Parathyroid adenoma (tissue), 2 donors: Measurements from ENCODE around the gene USH1C.
A peak's percentile ranks its signal among the peaks of the same experiment; 100 is the strongest.

Experiments used
- H2AFZ ChIP-seq: fragments of 300-600 bp; sonication (generic); one replicate; pipeline ENCODE4 v1.7.0; 2017; ENCODE audit warnings: antibody characterized with exemption, mild to moderate bottlenecking
- H3K27ac ChIP-seq: fragments of 300-600 bp; sonication (generic); one replicate; pipeline ENCODE4 v1.7.0; 2017
- H3K27me3 ChIP-seq: fragments of 300-600 bp; sonication (generic); one replicate; pipeline ENCODE4 v1.7.0; 2017; ENCODE audit warnings: low read length; ENCODE audit not compliant: control insufficient read depth, insufficient read depth
- H3K36me3 ChIP-seq: fragments of 300-600 bp; sonication (generic); one replicate; pipeline ENCODE4 v1.7.0; 2017; ENCODE audit warnings: low read length; ENCODE audit not compliant: control insufficient read depth, insufficient read depth
- H3K4me1 ChIP-seq: fragments of 300-600 bp; sonication (generic); one replicate; pipeline ENCODE4 v1.7.0; 2017; ENCODE audit warnings: control low read depth
- H3K4me2 ChIP-seq: fragments of 300-600 bp; sonication (generic); one replicate; pipeline ENCODE4 v1.7.0; 2017; ENCODE audit warnings: low read length
- H3K4me3 ChIP-seq: fragments of 300-600 bp; sonication (generic); one replicate; pipeline ENCODE4 v1.7.0; 2017; ENCODE audit warnings: low read depth, low read length
- H3K79me2 ChIP-seq: fragments of 300-600 bp; sonication (generic); one replicate; pipeline ENCODE4 v1.7.0; 2017; ENCODE audit warnings: control low read depth
- H3K9ac ChIP-seq: fragments of 300-600 bp; sonication (generic); one replicate; pipeline ENCODE4 v1.7.0; 2017; ENCODE audit warnings: mild to moderate bottlenecking
- H3K9me3 ChIP-seq: fragments of 300-600 bp; sonication (generic); one replicate; pipeline ENCODE4 v1.7.0; 2017; ENCODE audit warnings: low read length; ENCODE audit not compliant: control insufficient read depth
- CTCF ChIP-seq: fragments of 300-600 bp; sonication (generic); IDR thresholded peaks from one replicate; pipeline ENCODE4 v1.7.0; 2017; ENCODE audit warnings: antibody characterized with exemption, mild to moderate bottlenecking
- donor health status: primary hyperparathyroidism.

USH1C gene

GRCh38 chr11:17507773-17508172 lies 36.4 kb downstream of the USH1C start:
- Histone ChIP-seq H3K9me3 (no peaks in the 10 kb centered on the region), H3K9ac (no peak overlapping the region), H3K4me2 (no peak overlapping the region), H3K36me3 (no peaks in the 10 kb centered on the region), H3K79me2 (no peaks in the 10 kb centered on the region), H3K4me3 (no peak overlapping the region), H3K27ac (no peak overlapping the region), H3K27me3 (no peaks in the 10 kb centered on the region), H2AFZ (no peak overlapping the region), H3K4me1 (no peaks in the 10 kb centered on the region)
- TF ChIP-seq CTCF, result no peak

GRCh38 chr11:17506942-17507341 lies 37.3 kb downstream of the USH1C start:
- H3K4me3 ChIP-seq, result no peak overlapping the region
- no peak overlapping the region for H2AFZ ChIP-seq
- H3K9me3 ChIP-seq, result no peaks in the 10 kb centered on the region
- H3K36me3 ChIP-seq, result no peaks in the 10 kb centered on the region
- TF ChIP-seq CTCF, result no peak
- no peaks in the 10 kb centered on the region for H3K4me1 ChIP-seq
- no peaks in the 10 kb centered on the region for H3K27me3 ChIP-seq
- H3K4me2 ChIP-seq, result no peak overlapping the region
- H3K79me2 ChIP-seq, result no peaks in the 10 kb centered on the region
- no peak overlapping the region for H3K9ac ChIP-seq
- H3K27ac ChIP-seq, result no peak overlapping the region

- Histone ChIP-seq H3K27me3 (no peaks in the 10 kb centered on the region), H3K4me1 (no peaks in the 10 kb centered on the region), H3K27ac (no peak overlapping the region), H3K4me2 (no peak overlapping the region), H3K36me3 (no peaks in the 10 kb centered on the region), H3K4me3 (no peak overlapping the region), H3K9ac (no peak overlapping the region), H3K79me2 (no peaks in the 10 kb centered on the region), H2AFZ (no peak overlapping the region), H3K9me3 (no peaks in the 10 kb centered on the region)
- TF ChIP-seq CTCF, result no peak
Measured at GRCh38 chr11:17506314-17506713, 37.9 kb downstream of the USH1C start.

- no peak overlapping the region for H3K9ac ChIP-seq
- TF ChIP-seq CTCF, result no peak
- no peaks in the 10 kb centered on the region for H3K9me3 ChIP-seq
- no peak overlapping the region for H3K4me3 ChIP-seq
- H3K27me3 ChIP-seq, result no peaks in the 10 kb centered on the region
- no peaks in the 10 kb centered on the region for H3K4me1 ChIP-seq
- H3K27ac ChIP-seq, result no peak overlapping the region
- H3K36me3 ChIP-seq, result no peaks in the 10 kb centered on the region
- H3K4me2 ChIP-seq, result no peak overlapping the region
- H3K79me2 ChIP-seq, result no peaks in the 10 kb centered on the region
- H2AFZ ChIP-seq, result no peak overlapping the region
Measured at GRCh38 chr11:17505146-17505545, 39.1 kb downstream of the USH1C start.

- H3K27ac ChIP-seq, result no peak overlapping the region
- H3K4me3 ChIP-seq, result no peak overlapping the region
- H3K36me3 ChIP-seq, result no peaks in the 10 kb centered on the region
- H3K4me1 ChIP-seq, result no peaks in the 10 kb centered on the region
- no peak overlapping the region for H2AFZ ChIP-seq
- H3K9me3 ChIP-seq, result no peaks in the 10 kb centered on the region
- H3K4me2 ChIP-seq, result no peak overlapping the region
- peak; percentile 81 for TF ChIP-seq CTCF
- no peak overlapping the region for H3K9ac ChIP-seq
- no peaks in the 10 kb centered on the region for H3K27me3 ChIP-seq
- no peaks in the 10 kb centered on the region for H3K79me2 ChIP-seq
Measured at GRCh38 chr11:17504330-17505107, 39.7 kb downstream of the USH1C start.
